K562 (cell line): ENCODE data around the gene MADD. TPM values are rescaled to one million over a fixed set of nuclear protein-coding genes. Genes with fewer than 3 reads are reported as not detected.

Source experiments
- ATAC-seq: fragments of 200-7000 bp; cut with Tn5 transposase; 3 replicates; pipeline ENCODE4 v1.9.1; 2020; ENCODE audit warnings: moderate library complexity
- BruUV-seq: library from RNA; stranded (reverse); fragments of 400-500 nt; replicated peaks from 2 replicates; lab custom pipeline; 2021; lab: Mats Ljungman, UMichigan
- CTCF ChIA-PET: fragments of 300-600 bp; formaldehyde crosslinking; extraction: SDS; loops from one replicate; lab custom pipeline; 2021; ENCODE audit warnings: low intra/inter-chr PET ratio; lab: Yijun Ruan, JAX
- POLR2A ChIA-PET: fragments of 300-600, 350-650 bp; sonication (Branson Sonifier 250); formaldehyde crosslinking; extraction: SDS; loops from one replicate; lab custom pipeline; 2021; ENCODE audit warnings: antibody characterized with exemption, inconsistent platforms; lab: Yijun Ruan, JAX
- DNase-seq, 4 experiments: peaks; one replicate each; pipeline versions ENCODE4 v3.0.0 to v3.0.0-alpha.2; 2011 to 2018; ENCODE audit warnings: low spot score in 3 of 4, mixed read lengths in 3 of 4; ENCODE audit errors: extremely low read depth in 1 of 4
- FAIRE-seq: peaks from 2 replicates; lab custom pipeline; 2011; peaks lifted over from hg19 to GRCh38; lab: Jason Lieb, UNC
- H2AFZ ChIP-seq: 2 replicates; pipeline ENCODE4 v1.6.0; 2011; ENCODE audit warnings: low read depth, low read length, control low read depth, inconsistent platforms
- H3K27ac ChIP-seq: fragments of 200-600 bp; 3 replicates; pipeline ENCODE4 v1.8.0; 2011; ENCODE audit warnings: low read depth, mild to moderate bottlenecking, control low read depth, inconsistent platforms, low read length, moderate library complexity, mixed read lengths; ENCODE audit errors: extremely low read depth
- H3K27me3 ChIP-seq, 2 experiments: fragments of 300-600 bp in 1 of 2; 2 replicates in 1 of 2; 3 replicates in 1 of 2; pipeline versions ENCODE4 v1.6.0 to v1.8.0; 2011; ENCODE audit warnings: inconsistent platforms in 2 of 2, low read length in 2 of 2, mild to moderate bottlenecking in 1 of 2, mixed read lengths in 1 of 2, moderate library complexity in 1 of 2; ENCODE audit not compliant: control insufficient read depth in 2 of 2, insufficient read depth in 2 of 2
- H3K36me3 ChIP-seq: fragments of 300-600 bp; 3 replicates; pipeline ENCODE4 v1.8.0; 2011; ENCODE audit warnings: mild to moderate bottlenecking, low read length, inconsistent platforms; ENCODE audit not compliant: control insufficient read depth, insufficient read depth
- H3K4me1 ChIP-seq, 2 experiments: fragments of 200-600 bp in 1 of 2; replicated peaks in 1 of 2; 2 replicates in 1 of 2; 3 replicates in 1 of 2; pipeline versions ENCODE4 v1.5.1 to v1.8.0; 2011; ENCODE audit warnings: inconsistent platforms in 2 of 2, low read length in 2 of 2, mild to moderate bottlenecking in 1 of 2, mixed read lengths in 1 of 2, moderate library complexity in 1 of 2; ENCODE audit not compliant: control insufficient read depth in 2 of 2, insufficient read depth in 2 of 2
- H3K4me2 ChIP-seq: 2 replicates; pipeline ENCODE4 v1.6.1; 2011; ENCODE audit warnings: low read length, control low read depth, inconsistent platforms, mixed read lengths; ENCODE audit not compliant: insufficient read depth
- H3K4me3 ChIP-seq: fragments of 200-600 bp; sonication (generic), shearing (Covaris generic); 2 replicates; pipeline ENCODE4 v1.5.1; 2016; ENCODE audit warnings: control low read depth, inconsistent platforms
- H3K79me2 ChIP-seq: fragments of 200-600 bp; 3 replicates; pipeline ENCODE4 v1.8.0; 2011; ENCODE audit warnings: low read length, inconsistent platforms; ENCODE audit not compliant: control insufficient read depth, insufficient read depth
- H3K9ac ChIP-seq, 2 experiments: 2 replicates each; pipeline versions ENCODE4 v1.6.0 to v1.6.1; 2011; ENCODE audit warnings: low read depth in 2 of 2, low read length in 2 of 2, control low read depth in 1 of 2, inconsistent platforms in 1 of 2, mild to moderate bottlenecking in 1 of 2, mixed read lengths in 1 of 2; ENCODE audit not compliant: insufficient read depth in 1 of 2
- H3K9me1 ChIP-seq: one replicate; pipeline ENCODE4 v1.6.0; 2011; ENCODE audit warnings: inconsistent platforms, mild to moderate bottlenecking, low read length, moderate library complexity; ENCODE audit not compliant: control insufficient read depth, insufficient read depth
- H3K9me3 ChIP-seq: replicated peaks from 2 replicates; pipeline ENCODE4 v1.5.1; 2011; ENCODE audit warnings: low read depth, low read length, inconsistent platforms; ENCODE audit not compliant: control insufficient read depth, insufficient read depth
- H4K20me1 ChIP-seq: replicated peaks from 2 replicates; pipeline ENCODE4 v1.6.1; 2011; ENCODE audit warnings: low read length, inconsistent platforms, mixed read lengths; ENCODE audit not compliant: control insufficient read depth, insufficient read depth
- POLR2AphosphoS5 ChIP-seq: IDR thresholded peaks from 2 replicates; pipeline ENCODE4 v1.6.1; 2011; ENCODE audit warnings: mild to moderate bottlenecking, low read depth, low read length, moderate library complexity; ENCODE audit not compliant: control insufficient read depth, insufficient read depth
- WGBS: fragments of 100-300 bp; shearing (Covaris generic); methylation state at CpG from one replicate; pipeline ENCODE4 v1.1.6; 2016; ENCODE audit warnings: low coverage, mixed read lengths; ENCODE audit not compliant: insufficient coverage; ENCODE audit errors: missing lambda C conversion rate; 5-methylcytosine and 5-hydroxymethylcytosine counted together
- in situ Hi-C: fragments of 300-500 bp; cut with MboI; formaldehyde crosslinking; loops from 4 replicates; pipeline ENCODE4 v1.15.0; 2018; ENCODE audit warnings: inconsistent platforms, mixed read lengths
- intact Hi-C: fragments of 100-400 bp; cut with micrococcal nuclease; formaldehyde crosslinking; loops from 2 replicates; pipeline ENCODE4 v1.14.2; 2022
- polyA plus RNA-seq, 8 experiments: library from polyadenylated mRNA; depleted of rRNA in 4 of 8; stranded (reverse) in 5 of 8; unstranded in 3 of 8; fragments of >200 nt; fragmentation: Nextera tagmentation in 2 of 8; fragmentation: Illumina TruSeq in 1 of 8; extraction: Ambion mirVana in 2 of 8; extraction: Trizol in 1 of 8; gene quantifications; 2 replicates each; pipeline versions ENCODE4 v1.2.1 to v1.2.3, GENCODE V29; 2011 to 2014; ENCODE audit warnings: inconsistent platforms in 1 of 8, missing spikeins in 1 of 8
- total RNA-seq, 7 experiments: library from RNA; depleted of rRNA in 6 of 7; stranded (reverse); fragments of >200 nt in 6 of 7; fragmentation: Illumina TruSeq in 2 of 7; extraction: Trizol in 2 of 7; gene quantifications; 2 replicates each; pipeline versions ENCODE4 v1.2.1 to v1.2.3, GENCODE V29; 2011 to 2021; ENCODE audit warnings: low replicate concordance in 1 of 7
- TF ChIP-seq, protein P1 (sequence below): fragments of 250-450 bp; sonication (Bioruptor Pico); IDR thresholded peaks from 2 replicates; pipeline ENCODE4 v1.8.0; 2022; ENCODE audit warnings: moderate library complexity, mild to moderate bottlenecking, inconsistent platforms

The MADD gene
- total and polyA plus RNA-seq, 9 of the 15 experiments (the other 6 are each of a cell fraction or from before 2014, with no cell fraction given), result 0.68 to 57.6 (median 33.6) TPM

GRCh38 chr11:47243454-47243853 is 26.5 kb upstream of the MADD start:
- Histone ChIP-seq H3K4me1 (peaks cover 8 to 12% of the 10 kb centered on the region in 2 experiments; a peak in 4 of 5 replicates), H2AFZ (no peak overlapping the region), H3K36me3 (peaks cover 70% of the 10 kb centered on the region; the same call in 2 of the 3 replicates), H3K4me3 (no peak overlapping the region), H3K27ac (no peak overlapping the region), H3K4me2 (no peak overlapping the region), H3K79me2 (peaks cover 11% of the 10 kb centered on the region), H3K9me1 (no peaks in the 10 kb centered on the region), H4K20me1 (no peaks in the 10 kb centered on the region; the same call in 1 of the 2 replicates), H3K27me3 (no peaks in the 10 kb centered on the region), H3K9me3 (no peaks in the 10 kb centered on the region), H3K9ac (no peak overlapping the region)
- FAIRE-seq, result no peak
- ChIA-PET CTCF (no interaction called here), POLR2A (interaction anchor here (0.6 to 10.1 kb wide), 3 partner anchors 9 to 24 kb away, joined by 3 to 110 read pairs (median 3); no protein-coding TSS in a partner anchor)
- intact Hi-C loops (no loop called here), in situ Hi-C loops (no loop called here)
- 0 out of 2 replicates have a peak, but pooled peaks have one; percentile 17 for TF ChIP-seq POLR2AphosphoS5
- TF ChIP-seq, protein P1, sequence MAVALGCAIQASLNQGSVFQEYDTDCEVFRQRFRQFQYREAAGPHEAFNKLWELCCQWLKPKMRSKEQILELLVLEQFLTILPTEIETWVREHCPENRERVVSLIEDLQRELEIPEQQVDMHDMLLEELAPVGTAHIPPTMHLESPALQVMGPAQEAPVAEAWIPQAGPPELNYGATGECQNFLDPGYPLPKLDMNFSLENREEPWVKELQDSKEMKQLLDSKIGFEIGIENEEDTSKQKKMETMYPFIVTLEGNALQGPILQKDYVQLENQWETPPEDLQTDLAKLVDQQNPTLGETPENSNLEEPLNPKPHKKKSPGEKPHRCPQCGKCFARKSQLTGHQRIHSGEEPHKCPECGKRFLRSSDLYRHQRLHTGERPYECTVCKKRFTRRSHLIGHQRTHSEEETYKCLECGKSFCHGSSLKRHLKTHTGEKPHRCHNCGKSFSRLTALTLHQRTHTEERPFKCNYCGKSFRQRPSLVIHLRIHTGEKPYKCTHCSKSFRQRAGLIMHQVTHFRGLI (CRISPR knock-in tag), result no peak
- WGBS, result 78% methylated on average over 4 of the region's 4 CpGs
- no TSS peak for BruUV-seq
- ATAC-seq, result no peak
- DNase-seq, result no peak
